Stimulated activated CD4-positive, alpha-beta T cell treated with anti-CD3 and anti-CD28 coated beads, Interleukin-4, amount 100 ng/mL, for 48 hours (primary cell): ENCODE measurements around the gene IGSF21.

Experiments
- DNase-seq, 2 donors: peaks; one replicate each; pipeline ENCODE4 v3.0.0-alpha.2; 2020; ENCODE audit warnings: low read depth in 2 of 2

IGSF21 gene

DNA sequence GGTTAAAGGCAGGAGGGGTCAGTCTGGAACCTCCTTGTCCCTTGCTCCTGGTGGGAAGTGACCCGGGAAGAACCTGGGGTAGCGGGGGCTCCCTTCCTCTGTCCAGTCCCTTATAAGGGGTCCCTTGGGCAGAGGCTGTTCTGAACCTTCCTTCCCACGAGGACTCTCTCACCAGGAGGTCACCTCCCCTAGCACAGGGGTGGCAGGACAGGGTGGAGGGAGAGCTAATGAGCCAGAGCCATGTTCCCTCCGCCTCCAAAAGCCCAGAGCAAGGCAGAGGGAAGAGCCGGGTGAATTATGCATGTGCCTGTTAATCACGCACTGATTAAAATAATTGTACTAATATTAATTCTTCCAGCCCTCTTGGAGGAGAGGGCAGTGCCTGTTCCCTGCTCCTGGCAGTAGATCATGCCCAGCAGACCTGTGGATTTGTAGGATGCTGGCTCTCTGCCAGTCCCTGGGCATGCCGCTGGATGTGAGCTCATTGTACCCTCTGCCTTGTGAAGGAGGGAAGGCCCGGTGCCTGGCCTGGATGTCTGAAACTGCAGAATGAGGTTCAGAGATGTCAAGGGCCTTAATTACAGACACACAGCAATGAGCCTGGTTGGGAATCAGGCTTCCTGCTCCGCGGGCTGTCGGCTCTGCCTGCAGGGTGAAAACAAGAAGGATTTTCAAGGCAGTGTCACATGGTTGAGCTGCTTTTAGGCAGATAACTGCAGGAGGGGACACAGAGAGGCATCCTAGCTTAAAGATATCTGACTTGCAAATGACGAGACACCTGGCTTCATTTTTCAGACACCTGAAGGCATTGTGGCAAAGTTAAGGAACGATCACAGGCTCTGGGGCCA is 68.2 kb downstream of the IGSF21 start:
- DNase-seq = no peak

DNA sequence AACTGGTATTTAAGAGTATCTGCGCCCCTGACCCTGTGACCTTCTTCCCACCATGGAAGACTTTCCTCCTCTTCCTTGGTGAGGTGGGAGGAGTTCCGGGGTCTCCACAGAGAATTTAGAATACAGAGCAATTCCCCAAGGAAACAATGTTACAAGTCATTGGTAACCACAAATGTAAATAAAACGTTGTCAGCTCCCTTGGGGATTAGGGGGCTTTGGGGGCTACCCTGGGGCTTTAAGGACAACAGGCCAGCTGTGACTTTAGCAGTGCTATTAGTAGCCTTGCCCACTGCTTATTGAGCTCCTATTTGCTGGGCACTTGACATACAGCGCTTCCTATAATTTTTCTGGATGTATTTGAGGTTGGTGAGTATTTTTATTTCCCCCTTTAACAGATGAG is 69.0 kb downstream of the IGSF21 start:
- DNase-seq = no peak

GRCh38 chr1:18178111-18178510 is 70.5 kb downstream of the IGSF21 start:
- DNase-seq = no peak

DNA sequence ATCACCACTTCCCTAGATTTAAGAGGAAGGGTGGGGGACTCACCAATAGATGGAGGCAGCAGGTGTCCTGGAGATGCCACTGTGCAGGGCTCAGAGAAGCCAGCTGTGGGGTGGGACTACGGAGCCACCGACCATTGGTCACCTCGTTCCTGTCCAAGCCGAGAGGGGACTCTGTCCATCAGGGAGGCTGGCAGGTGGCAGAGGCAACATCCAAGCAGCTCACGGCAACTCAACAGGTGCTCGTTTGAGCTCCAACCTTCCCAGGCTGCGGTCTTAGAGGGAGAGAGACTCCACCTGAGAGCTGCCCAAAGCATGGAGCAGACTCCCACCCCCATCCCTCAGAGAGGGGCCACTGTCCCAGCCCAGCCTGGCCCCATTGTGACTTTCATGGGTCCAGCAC is 71.4 kb downstream of the IGSF21 start:
- no peak for DNase-seq

DNA sequence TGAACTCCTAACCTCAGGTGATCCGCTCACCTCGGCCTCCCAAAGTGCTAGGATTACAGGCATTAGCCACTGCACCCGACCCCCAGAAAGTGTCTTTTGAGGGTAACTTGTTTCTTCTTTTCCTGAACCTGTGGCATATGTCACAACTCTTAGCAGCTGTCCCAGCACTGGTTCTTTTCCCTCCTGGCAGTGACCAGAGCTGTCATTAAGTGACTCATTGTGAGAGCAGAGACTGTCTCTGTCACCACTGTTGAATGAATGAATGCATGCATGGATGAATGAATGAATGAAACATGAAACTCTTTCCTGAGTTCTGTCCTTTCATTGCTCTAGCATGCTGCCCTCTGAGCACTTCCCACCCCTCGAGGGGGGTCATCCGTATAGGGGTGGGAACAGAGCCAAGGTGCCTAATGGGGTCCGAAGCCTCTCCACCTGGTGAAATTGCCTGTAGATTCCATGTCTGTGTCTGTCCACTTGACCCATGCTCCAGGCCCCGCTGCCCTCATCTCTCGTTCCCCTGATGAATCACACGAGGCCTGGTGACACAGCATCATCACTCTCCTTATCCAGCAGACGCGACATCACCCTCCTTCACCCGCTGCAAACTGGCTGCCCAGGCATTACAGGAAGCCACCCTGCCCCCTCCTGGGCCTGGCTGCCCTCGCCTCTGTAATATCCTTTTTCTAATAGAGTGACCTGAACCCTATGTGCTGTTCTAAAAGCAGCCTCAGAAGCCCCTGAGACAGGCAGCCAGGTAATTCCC is 75.0 kb downstream of the IGSF21 start:
- no peak for DNase-seq

DNA sequence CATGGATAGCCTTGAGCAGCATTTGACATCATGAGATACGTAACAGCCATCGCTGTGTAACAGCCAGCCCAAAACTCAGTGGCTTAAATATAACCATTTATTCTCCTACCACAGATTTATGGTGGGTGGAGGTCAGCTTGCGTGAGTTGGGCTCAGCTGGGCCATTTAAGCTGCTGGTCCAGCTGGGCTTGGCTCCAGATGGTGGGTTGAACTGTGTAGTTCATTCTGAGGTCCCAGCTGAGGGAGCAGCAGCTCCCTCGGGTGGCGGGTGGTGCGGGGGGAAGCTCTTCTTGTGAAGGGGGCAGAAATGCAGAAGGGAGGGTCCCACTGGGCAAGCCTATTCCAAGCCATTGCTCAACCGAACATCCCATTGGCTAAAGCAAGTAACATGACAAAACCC is 75.9 kb downstream of the IGSF21 start:
- no peak for DNase-seq

DNA sequence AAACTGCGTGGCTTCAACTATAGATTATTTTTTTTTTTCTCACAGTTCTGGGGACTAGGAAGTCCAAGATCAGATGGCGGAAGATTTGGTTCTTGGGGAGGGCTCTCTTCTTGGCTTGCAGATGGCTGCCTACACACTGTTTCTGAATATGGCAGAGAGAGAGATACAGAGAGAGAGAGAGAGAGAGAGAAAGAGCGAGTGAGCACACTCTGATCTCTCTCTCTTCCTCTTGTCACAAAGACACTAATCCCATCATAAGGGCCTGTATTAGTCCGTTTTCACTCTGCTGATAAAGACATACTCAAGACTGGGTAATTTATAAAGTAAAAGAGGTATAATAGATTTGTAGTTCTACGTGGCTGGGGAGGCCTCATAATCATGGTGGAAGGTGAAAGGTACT is 79.5 kb downstream of the IGSF21 start:
- DNase-seq = no peak

DNA sequence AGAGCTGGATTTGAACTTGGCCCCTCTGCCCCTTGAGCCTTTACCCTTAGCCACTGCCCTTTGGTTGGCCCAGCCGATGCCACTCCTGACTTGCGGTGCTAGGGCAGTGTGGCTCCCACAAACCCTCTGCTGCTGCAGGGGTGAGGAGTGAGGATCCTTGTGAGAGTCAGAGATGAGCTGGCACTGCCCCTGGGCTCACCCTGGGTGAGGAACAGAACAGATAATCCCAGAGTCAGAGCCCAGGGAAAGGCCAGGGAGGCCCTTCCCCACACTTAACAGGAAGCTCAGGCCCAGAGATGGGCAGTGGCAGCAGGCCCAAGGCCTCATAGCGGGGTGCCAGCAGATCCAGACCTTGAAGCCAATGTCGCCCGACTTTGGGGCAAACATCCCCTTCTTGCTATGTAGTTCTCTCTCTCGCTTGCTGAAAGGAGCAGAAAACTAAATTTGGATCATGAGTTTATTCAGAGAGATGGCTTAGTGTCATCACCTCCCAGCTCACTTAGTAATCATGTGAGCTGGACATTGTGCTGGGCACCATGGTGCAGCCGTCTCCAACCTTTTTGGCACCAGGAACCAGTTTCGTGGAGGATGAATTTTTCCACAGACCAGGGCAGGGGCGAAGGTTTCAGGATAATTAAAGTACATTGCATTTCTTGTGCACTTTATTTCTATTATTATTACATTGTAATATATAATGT is 81.4 kb downstream of the IGSF21 start:
- DNase-seq = no peak

DNA sequence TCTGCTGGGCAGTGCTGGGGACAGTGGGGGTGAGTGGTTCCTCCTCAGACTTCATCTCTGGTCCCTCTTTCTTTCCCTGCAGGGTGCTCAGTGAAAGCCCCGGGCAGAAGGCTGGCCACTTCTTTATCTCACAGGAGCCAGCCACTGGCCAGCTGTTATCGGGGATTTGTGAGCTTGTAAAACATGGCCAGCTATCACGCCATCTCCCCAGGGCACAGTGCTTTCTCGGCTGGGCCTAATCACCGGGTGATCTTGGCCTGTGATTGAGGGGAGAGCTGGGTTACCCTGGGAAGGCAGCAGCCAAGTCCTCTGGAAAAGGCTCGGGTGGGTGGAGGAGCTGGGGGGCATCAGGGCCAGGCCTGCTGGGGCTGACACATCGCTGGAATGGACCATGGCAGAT is 83.0 kb downstream of the IGSF21 start:
- DNase-seq = no peak

DNA sequence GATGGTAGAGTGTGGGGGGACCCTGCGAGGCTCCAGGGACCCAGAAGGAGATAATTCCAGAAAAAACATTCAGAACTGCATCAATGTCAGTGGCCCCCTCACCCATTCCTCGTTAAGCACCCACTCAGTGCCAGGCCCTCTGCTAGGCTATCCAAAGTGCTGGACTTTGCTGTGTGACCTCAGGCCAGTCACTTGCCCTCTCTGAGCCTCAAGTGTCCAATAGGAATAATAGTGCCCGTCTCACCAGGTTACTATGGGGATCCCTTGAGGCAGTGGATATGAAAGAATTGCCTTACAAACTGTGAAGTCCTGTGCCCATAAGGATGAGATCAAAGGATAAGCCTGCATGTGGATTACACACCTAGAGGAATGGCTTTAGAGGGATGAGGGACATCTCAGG is 83.4 kb downstream of the IGSF21 start:
- DNase-seq = no peak

DNA sequence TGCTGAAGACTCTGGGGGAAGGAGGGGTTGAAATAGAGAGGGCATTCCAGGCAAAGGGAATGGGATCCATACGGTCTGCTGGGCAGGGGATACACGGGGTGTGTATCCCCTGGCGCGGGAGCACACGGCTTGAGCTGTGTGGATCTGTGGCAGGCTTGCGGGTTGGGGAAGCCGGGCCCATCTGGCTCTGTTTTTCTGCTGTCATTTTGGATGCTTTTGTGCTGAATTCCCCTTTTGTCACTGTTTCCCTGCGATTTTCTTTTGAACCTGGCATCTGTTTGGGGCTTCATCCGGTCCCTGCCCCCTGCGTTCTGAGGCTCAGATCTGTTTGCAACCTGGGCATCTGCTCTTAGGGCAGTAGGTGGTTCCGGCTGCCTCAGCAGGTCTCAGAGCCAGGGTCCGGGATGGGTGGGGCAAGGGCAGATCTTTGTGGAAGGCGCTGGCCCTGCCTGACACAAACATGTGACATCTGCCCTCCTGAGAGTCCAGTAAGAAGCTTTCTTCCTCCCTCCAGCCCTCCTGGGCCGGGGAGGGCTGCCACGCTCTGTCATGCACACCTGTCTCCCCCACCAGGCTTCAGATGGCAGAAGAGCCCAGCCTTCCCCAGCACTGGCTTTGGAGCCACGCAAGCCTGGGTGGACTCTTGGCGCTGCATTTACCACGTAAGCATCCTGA is 84.0 kb downstream of the IGSF21 start:
- DNase-seq = no peak

DNA sequence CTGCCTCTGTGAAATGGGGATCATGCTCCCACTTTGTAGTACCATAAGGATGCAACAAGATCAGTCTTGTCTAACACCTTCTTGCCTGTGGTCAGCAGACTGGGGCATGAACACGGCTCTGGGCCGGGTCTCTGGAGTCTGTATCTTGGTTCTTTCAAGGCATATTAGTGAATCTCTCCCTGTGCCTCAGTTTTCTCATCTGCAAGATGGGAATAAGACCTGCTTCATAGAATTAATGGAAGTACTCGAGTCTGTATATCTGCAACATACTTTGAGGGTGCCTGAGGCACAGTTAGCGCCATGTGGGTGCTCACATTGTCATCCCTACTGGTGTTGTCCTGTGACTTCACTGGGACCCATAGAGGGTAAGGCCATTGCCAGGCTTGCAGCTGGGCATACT is 84.6 kb downstream of the IGSF21 start:
- DNase-seq = no peak

- DNase-seq = no peak
These were observed 85.4 kb downstream of the IGSF21 start for GRCh38 chr1:18192974-18193373.

- DNase-seq = no peak
These were observed 89.7 kb downstream of the IGSF21 start for GRCh38 chr1:18197299-18197698.

GRCh38 chr1:18198260-18198659 is 90.7 kb downstream of the IGSF21 start:
- no peak for DNase-seq

DNA sequence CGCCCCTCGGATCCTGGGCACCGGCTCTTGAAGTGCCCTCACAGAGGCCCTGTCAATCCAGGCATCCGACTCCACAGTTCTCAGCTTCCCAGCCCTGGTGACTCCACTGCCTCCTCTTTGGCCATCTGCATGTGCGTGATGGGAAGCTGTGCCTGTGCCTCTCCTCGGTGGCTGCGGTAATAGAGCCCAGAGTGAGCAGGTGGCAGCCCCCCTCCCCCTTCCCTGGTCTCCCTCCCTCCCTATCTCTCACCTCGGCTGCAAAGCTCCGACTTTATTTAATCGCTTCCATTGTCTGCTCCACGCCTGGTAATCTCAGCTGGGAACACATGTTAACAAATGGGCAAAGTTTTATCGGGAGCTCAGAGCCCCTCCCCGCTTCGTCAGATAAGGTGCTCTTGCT is 91.9 kb downstream of the IGSF21 start:
- DNase-seq = no peak

DNA sequence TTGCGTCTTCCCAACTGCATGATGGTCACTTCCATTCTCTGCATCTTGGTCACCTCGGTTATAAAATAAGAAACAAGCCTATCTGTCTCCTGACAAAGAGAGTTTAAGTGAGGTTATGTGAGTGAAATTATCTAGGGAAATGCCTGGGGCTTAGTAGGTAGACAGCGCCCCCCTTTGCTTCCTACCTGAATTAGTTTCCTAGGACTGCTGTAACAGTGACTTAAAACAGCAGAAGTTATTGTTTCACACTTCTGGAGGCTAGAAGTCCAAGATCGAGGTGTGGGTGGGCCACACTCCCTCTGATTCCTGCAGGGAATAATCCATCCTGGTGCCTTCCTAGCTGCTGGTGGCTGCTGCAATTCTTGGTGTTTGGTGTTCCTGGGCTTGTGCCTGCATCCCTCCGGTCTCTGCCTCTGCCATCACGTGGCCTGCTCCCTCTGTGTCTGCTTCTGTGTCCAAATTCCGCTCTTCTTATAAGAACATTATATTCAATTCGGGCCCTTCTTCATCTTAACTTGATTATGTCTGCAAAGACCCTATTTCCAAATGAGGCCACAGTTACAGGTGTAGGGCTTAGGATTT is 92.6 kb downstream of the IGSF21 start:
- DNase-seq = no peak

DNA sequence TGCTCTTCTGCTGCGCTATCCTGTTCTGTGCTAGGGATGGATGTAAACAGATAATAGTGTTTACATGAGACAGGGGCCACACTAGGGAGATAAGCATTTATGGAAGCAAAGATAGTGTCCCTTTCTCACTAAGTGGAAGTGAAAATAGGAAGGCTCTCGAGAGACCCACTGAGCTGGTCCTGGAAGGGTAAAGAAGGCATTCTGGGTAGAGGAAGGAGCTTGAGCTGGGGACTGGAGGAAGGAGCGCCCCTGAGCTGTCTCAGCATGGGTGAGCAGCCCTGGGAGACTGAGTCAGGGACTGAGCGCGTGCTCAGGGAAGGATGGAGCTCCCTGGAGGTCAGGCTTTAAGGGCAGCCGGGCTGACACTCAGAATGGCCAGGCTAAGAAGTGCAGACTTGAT is 93.3 kb downstream of the IGSF21 start:
- DNase-seq = no peak

- DNase-seq = no peak
These were observed 94.6 kb downstream of the IGSF21 start for GRCh38 chr1:18201997-18202719.

GRCh38 chr1:18203645-18204044 is 96.0 kb downstream of the IGSF21 start:
- no peak for DNase-seq

DNA sequence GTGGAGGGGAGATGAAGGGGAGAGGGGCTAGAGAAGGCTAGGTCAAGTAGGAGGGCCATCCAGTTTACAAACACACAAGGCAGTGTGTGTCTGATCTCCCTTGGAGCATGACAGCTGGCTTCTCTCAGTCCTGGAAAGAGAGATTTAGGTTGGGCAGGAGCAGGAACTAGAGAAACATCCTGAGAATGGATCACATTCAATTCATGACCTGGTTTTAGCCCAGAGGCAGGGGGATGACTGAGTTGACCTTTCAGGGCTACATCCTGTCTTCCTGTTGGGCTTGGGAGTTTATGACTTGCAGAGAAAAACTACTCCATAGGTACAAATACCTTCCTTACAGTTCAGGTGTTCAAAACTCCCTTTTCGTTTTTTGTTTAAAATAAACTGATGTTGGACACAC is 97.0 kb downstream of the IGSF21 start:
- DNase-seq = no peak
